HEK293T (cell line): Measurements from ENCODE around the gene SRF.

Experiments used
- BHLHE40 ChIP-seq: fragments of 450-650 bp; IDR thresholded peaks from 2 replicates; pipeline ENCODE4 v1.6.1; 2016; ENCODE audit warnings: mild to moderate bottlenecking, moderate library complexity, borderline replicate concordance
- FOXA1 ChIP-seq: fragments of 450-650 bp; IDR thresholded peaks from 2 replicates; pipeline ENCODE4 v1.6.1; 2016; ENCODE audit warnings: mild to moderate bottlenecking
- FOXK2 ChIP-seq: fragments of 450-650 bp; IDR thresholded peaks from 2 replicates; pipeline ENCODE4 v1.6.1; 2016; ENCODE audit warnings: mild to moderate bottlenecking
- LEF1 ChIP-seq: fragments of 450-650 bp; IDR thresholded peaks from 2 replicates; pipeline ENCODE4 v1.6.1; 2017; ENCODE audit warnings: mild to moderate bottlenecking, borderline replicate concordance
- SP1 ChIP-seq: fragments of 450-650 bp; IDR thresholded peaks from 2 replicates; pipeline ENCODE4 v1.6.1; 2017
- TARDBP ChIP-seq: fragments of 450-650 bp; IDR thresholded peaks from 2 replicates; pipeline ENCODE4 v1.6.1; 2016

DNA sequence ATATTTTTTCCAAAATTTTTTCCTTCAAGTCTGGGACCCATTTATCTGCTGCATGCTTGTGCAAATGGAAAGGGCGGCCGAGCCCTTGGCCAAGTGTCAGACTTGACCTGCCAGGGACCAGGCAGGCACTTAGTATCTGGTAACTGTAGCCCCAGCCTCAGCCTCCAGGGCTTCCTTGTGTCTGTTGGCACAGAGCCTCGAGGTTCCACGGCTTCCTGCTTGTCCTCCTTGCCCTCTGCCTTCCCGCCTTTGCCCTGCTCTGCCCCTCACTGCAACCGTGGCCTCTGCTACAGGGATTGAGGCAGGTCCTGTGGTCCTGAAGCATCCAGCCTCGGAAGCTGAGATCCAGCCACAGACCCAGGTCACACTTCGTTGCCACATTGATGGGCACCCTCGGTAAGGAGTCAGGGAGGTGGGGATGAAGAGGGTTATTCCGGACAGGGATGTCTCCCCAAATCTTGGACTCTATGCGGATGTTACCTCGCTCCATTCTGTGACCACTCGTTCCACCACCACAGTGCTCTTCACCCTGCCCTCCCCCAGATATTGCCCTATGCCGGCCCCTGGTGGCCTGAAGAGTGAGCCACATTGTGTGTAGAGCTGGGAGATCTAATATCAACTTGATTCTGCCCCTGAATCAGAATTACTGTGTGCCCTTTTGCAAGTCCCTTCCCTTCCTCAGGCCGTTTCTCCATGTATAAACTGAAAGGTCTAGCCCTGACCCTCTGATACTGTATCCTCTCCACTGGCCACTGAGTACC, 41.5 kb upstream of the SRF start:
- TF ChIP-seq FOXA1 = no peak
- TF ChIP-seq FOXK2 = no peak
- no peak for TF ChIP-seq TARDBP
- TF ChIP-seq BHLHE40 = no peak
- no peak for TF ChIP-seq LEF1
- TF ChIP-seq SP1 = no peak
